CD4-positive, alpha-beta T cell treated with Interleukin-1 beta for 1 hour (primary cell): Measurements from ENCODE around the gene MAPKAP1.

ENCODE experiments used
- DNase-seq, 2 donors: peaks; one replicate each; pipeline ENCODE4 v3.0.0-alpha.2; 2020 to 2022

MAPKAP1 gene

DNA sequence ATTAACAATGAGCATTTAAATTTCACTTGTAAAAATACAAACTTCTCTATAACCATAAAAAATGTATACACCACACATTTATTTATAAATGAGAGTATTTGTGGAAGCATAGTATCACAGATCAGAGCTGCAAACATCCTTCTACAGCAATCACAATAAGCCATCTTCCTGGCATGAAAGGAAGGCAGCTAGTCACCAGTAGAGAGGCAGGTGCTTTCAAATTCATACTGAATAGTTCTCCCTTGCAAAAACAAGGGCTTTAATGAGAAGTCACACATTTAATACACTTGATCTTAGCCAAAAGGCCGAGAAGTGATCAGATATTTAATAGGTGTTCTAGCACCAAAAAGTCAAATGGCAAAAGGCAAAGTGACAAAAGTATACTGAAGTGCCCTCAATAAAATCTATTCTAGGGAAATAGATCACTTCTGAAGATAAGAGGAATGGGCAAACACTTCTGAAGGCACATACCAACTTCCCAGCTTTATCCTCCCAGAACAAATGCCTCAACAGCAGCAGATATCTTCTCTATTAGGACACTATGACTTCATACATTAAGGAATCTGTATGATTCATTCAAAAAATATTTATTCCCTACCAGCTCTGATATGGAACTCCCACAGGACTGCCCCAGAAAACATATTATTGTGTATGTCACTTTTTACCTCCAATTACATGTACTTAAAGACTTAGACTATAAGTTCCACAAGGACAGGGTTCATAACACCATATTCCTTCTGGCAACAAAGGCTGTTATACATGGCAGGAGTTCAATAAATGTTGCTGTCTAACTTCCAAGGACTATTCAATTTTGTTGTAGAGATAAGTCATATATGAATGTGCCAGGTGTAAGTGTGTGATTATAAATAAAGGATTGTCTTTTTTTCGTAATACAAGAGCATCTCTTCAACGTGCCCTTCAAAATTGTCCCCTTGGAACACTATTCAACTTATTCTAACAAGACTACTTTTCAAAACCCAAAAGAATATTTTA lies 31.7 kb downstream of the MAPKAP1 start:
- DNase-seq = no peak

DNA sequence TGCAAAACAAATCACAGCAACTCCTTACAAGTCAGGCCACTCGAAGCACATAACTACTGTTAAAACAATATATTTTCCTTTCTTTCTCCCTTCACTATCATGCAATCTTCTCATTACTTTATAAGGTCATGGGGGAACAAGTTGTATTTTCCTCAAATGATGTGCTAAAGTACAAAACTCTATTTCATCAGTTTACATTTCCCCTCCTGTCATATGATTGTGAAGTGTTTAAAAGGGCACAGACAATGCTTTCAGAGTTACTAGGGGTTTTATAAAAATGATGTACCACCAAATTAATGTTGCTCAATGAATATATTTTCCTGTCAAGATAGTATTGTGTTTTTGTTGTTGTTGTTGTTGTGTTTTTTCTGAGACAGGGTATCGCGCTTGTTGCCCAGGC lies 34.1 kb downstream of the MAPKAP1 start:
- no peak for DNase-seq

DNA sequence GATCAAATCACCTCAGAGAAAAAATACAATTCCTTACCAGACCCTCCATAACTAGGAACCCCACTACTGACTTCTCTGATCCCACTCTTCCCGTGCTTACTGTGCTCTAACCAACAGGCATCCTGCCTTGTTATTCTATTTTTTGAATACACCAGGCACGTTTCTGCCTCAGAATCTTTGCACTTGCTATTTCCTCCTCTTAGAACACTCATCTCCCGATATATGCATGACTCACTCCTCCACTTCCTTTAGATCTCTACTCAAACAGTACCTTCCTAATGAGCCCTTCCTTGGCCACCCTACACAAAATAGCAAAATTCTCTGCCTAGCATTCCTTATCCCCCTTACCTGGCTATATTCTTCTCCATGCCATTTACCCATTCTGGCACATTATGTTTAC lies 43.9 kb downstream of the MAPKAP1 start:
- no peak for DNase-seq

DNA sequence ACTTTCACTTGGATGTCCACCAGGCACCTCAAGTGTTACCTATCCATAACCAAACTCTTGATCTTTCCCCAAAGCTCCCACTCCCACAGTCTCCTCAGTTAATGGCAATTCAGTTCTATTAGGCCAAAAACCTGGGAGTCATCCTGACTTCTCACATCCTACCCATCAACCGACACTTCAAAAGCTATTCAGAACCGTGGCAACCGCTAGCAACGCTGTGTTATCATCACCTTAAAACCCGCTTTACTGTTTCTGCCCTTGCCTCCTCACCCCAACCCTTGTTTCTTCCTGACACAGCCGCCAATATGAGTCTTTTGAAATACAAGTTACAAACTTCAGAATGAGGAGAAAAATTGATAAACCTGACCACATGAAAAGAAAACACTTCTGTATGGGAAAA lies 46.5 kb downstream of the MAPKAP1 start:
- DNase-seq = no peak

DNA sequence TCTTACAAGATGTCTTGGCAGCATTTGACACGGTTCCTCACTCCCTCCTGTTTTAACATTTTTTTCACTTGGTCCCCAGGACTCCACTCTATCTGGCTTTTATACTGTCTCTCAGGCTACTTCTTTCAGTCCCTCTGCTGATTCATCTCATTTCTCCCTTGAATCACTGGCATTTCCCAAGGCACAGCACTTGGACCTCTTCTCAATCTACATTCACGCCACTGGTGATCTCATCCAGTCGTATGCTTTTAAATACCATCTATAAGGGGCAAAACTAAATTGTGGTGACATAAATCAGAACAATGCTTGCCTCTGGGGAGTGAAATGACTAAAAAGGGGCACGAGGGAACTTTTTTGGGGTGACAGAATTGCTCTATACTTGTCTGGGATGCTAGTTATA lies 47.1 kb downstream of the MAPKAP1 start:
- DNase-seq = no peak

DNA sequence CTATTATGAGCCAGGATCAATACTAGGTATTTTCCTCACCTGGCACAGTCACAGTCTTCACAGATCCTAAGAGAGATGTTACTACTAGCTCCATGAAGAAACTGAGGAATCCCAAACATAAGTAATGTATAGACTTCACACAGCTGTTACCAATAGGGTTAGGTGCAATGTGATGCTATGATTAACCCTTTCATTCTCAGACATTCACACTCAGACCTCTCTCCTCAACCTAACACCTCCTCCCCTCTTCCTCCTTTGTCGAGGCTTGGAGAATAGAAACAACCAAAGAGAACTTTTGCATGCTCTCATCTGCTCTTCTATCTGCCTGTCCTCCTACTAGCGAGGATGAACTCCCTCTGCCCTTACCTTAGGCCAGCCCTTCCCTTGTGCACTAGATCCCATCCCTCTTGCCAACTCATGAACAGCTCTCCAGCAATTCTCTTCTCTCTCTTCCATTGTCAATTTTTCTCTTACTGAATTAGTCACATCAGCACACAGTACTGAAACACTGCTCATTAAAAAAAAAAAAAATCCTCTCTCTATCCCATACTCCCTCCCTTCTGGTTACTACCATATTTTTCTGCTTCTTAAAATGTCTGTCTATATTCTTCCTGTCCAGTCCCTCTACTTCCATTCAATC lies 47.7 kb downstream of the MAPKAP1 start:
- no peak for DNase-seq

DNA sequence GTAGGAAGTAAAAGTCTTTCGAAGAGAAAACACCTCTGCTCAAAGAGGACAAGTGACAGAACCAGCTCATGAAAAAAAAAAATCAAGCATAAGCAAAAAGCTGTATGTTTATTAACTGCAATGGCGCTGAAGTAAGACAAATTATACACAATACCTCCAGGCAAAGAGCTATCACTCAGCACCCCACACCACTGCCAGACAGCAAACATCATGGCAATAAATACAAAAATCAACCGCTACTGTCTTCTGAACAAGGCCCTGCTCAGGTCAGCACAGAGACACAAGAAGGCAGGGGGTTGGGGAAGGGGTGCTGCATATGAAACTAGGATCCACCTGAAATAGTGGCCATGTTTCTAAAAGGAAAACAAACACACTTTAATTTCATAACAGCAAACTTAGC lies 50.4 kb downstream of the MAPKAP1 start:
- no peak for DNase-seq

DNA sequence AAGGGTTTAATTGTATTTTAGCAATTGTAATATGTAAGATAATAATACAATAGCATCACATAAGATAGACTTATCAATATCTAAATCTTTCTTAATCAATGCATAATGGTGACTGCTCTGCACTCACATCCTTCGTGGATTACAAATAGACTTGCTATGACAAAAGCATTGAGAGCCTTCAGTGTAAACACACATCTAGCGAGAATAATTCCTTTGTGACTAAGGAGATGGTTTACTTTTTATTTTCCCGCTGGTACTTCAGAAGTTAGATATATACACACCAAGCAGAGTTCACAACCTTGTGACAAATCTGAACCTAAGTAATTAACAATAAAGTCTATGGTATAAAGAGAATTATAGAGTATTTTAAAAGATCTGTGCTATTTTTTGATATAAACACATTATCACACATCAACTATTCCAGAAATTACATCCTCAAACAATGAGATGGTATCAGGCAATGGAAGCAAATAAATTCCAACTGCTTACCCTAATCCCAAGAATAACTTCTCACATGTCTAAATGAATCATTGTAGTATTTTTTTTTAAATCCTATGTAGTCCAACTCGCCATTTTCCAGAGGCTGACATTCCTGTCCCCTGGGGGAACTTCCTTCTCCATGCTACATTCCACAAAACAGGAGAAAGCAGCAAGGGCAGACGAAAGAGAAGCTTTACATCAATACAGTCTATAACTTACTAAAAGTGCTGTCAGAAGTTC lies 51.2 kb downstream of the MAPKAP1 start:
- no peak for DNase-seq

DNA sequence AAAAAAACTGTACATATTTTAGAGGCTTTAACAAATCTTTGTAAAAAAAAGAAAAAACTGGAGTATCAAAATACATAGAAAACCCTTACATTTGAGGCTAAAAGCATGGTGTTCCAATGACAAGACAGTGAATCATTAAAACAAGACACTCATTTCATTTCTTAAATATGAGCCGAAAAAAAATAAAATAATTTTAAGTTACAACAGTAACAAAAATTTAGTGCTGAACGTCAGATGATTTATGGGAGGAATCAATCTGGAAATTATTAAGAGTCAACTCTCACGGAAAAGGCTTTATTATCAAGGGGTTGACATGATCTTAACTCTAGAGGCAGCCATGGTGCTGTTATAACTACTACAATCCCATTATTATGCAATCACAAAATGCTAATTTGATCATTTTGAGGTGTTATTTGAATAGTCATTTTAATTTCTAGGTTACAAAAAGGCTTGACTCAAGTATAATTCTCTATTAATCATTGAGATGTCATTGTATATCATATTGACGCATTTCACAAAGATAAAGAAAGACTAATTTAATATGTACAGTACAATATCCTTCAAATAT lies 51.9 kb downstream of the MAPKAP1 start:
- no peak for DNase-seq

DNA sequence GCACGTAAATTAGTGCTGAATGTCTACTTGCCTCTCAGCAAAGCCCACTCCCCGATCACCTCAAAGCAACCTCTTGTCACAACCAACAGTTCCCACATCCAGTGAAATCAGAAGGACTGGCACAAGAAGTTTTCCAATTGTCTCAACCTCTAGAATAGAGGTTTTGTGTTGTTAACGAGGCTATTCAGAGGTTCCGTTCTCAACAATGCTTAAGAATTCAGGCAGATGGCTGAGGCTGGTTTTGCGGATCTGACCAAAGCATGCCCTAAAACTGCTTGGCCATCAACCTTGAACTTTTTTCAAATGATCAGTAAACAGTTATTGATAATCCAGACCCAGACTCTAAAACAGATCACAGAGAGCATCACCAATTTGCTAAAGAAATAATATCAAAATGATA lies 52.9 kb downstream of the MAPKAP1 start:
- DNase-seq = no peak

DNA sequence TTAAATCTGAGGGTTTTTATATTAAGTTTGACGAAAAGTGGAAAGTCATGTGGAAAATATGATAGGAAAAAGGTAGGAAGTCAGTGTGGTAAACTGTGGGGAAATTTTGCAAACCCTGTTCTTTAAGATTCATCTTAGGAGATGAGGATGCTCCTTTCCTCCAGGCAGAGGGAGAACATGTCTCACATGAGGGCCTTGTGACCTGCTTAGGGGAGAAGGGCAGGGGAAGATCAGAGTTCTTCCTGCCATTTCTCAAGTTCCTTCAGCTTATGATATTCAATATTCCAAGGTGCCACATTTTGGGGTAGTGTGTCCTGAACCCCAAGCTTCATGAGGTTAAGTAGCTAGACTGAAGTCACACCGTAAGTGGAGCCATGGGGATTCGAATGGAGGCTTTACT lies 53.7 kb downstream of the MAPKAP1 start:
- DNase-seq = no peak

DNA sequence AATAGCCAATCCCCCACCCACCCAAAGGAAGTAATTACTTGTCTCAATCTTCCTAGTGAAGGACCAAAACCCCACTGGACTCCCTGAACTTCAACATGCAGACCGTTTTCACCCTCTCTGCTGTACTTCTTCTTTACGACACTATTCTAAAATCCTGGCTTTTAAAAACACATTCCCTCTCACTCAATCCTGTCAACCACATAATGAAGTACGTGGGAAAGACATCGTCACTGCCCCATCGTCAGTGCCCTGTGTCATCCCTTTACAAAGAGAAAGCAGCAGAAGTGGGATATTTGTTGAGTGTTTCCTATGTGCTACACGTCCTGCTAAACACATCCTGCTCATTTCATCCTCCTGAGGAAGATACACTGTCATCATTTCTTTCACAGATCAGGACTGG lies 54.2 kb downstream of the MAPKAP1 start:
- DNase-seq = no peak

DNA sequence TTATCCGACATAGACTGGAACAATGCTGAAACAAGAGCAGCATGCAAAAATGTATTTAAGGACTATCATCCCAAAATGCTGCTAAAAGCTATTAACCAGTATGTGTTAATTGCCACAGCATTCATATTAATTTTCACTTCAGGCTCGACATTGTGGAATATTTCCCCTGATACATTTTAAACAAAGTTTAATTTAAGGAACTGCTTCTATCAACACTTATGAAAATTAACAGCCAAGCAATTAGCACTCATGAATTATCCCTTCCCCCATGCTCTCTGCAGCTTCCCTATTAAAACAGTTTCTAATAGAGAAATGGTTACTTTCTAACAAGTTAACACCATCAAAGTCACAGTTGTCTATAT lies 54.8 kb downstream of the MAPKAP1 start:
- DNase-seq = no peak

DNA sequence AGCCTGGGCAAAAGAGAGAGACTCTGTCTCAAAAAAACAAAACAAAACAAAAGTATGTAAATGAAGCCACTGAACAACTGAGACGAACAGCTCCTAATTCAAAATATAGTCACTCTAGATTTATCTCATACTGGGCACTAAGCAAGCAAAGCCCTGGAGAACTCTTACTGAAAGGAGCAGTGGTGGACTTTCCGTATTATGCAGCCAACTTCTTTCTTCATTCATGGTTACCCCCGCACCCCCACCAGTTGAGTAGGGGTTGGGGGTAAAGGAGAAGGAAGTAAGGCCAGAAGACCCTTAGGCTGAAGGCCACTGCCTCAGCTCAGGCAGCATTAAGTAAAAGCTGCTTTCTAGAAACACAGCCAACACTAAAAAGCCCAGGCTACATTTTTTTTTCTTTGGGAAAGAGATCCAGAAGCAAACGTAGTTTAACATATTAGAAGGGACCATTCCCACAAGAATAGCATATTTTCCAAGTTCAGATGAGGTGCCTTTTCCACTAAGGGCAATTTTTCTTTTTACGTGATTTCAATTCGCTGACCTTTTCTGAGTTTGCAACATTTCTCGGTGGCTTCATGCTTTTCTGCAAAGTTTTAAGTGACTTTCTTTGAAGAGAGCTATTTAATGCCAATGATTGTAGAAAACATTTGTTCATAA lies 55.3 kb downstream of the MAPKAP1 start:
- no peak for DNase-seq

DNA sequence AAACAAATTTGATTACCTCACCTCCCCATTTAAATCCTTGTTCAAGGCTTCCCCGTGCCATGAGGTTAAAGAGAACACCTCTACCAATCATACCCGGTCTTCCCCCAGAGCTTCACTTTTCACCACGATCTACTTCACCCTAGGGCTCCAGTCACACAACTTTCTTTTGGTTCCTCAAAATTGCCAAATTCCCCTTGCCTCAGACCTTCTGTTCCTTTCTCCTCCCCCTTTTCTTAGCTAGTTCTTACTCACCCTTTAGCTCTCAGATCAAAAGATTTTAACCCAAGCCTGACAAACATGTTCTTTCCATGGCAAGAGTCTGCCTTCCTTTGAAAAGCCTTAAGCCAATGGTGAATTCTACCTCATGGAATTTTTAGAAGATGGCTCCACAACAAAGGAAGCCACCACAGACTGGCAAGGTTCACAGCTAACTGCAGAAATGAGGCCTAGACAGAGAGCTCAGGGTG lies 56.7 kb downstream of the MAPKAP1 start:
- peak; percentile 17 to 57 for DNase-seq

DNA sequence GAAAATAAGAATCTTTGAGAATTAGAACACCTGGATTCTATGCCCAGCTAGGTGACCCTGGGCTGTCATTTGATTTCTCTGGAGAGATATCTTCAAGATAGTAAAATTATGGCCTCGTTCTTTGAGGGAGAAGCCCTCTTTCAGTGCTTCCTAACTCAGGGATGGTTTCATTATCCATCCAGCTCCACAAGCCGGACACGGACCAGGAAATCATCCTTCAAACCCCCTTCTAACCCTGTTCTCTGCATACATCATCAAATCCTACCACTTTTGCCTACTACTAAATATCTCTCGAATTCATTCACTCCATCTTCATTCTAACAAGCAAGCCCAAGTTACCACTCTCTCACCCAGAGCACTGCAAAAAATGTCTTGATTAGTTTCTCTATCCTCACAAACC lies 57.2 kb downstream of the MAPKAP1 start:
- no peak for DNase-seq

DNA sequence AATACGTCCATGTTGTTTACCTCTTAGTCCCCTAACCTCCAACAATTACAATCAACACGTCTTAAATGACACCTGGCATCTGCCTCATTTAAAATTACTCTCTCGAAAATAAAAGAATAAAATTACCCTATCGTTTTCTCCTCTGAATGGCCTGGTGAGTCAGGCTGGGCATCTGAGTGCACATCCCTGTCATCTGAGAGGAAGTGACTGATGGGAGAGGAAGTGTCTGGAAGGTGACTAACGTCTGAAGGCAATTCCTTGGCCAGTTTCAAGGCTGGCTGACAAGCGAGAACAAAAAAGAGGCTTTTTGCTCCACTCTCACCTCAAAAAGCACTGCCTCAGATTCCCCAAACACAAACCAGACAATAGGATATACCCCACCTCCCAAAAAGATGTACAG lies 57.7 kb downstream of the MAPKAP1 start:
- DNase-seq = peak; percentile 13 to 71

DNA sequence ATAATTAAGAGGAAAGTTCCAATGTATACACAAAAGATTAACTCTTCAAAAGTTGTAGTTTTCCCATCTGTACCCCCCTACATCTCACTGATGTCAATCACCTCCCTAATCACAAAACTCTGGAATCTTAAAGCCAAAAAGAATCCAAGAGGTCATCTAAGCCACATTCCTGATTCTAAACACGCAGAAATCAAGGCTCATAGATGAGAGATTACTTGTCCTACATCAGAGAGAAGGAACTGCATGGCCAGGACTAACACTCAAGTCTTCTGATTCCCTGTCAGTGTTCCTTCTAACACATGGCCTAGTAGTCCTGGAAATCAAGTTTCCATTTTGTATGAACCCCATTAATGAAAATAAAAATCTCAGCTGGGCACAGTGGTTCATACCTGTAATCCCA lies 58.7 kb downstream of the MAPKAP1 start:
- no peak for DNase-seq

DNA sequence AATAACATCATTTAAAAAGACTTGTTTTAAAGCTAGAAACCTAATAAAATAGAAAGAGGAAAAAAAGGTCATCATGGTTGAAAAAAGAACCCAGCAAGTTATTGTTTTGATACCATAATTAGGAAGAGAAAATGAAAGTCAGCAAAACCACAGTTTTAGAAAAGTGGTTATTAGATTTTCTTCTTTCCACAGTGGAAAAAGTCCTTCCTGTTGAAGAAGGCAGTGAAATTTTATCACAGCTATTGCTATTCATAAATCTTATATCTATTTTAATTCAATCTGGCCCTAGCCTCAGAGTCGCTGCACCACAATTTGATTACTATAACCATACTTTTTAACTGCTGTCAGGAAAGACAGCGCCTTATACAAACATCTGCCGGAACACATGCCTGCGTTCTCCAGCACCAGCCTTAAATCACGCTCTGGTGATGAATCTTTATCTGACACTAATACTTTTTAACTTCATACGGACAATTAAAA lies 60.3 kb downstream of the MAPKAP1 start:
- no peak for DNase-seq

DNA sequence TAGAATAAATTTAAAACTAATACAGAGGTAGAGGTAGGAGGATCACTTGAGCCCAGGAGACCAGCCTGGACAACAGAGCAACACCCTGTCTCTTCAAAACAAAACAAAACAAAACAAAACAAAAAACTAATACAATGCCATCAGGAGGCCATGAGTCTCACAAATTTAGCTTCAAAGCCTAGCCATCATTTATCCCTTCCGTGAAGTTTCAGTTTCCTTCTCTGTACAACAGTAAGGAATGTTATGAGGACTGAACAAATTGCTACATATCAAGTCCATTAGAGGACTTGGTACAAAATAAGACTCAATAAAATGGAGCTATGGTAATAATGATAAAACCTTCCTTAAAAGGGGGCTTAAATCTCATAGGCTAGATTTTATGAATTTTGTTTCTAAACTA lies 60.8 kb downstream of the MAPKAP1 start:
- no peak for DNase-seq

DNA sequence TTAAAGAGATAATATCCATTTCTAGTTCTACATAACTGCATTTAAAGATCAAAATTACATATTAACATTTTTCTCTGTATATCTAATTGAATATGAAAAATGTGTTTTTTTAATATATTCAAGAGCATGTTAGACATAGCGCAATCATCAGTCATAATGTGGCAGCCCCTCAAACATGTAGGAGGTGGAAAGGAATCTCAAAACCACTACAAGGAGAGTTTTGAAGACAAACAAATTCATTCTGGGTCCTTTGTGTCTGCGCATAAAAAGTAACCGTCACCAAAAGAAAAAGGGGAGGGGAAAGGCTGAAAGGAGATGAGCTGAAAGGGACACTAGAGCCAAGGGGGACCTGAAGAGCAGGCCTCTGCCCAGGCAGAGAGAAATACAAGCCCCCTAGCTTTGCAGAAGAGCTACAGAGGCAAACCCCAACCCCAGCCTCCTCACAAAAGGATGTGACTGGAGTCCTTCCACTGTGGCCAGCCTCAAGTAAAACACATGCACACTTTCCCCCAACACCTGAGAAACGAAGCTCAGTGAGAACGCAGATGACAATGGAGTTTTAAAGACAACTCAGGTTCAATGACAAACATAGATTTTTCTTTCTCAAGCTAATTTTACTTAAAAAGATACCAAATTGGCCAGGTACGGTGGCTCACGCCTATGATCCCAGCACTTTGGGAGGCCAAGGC lies 62.0 kb downstream of the MAPKAP1 start:
- DNase-seq = no peak

DNA sequence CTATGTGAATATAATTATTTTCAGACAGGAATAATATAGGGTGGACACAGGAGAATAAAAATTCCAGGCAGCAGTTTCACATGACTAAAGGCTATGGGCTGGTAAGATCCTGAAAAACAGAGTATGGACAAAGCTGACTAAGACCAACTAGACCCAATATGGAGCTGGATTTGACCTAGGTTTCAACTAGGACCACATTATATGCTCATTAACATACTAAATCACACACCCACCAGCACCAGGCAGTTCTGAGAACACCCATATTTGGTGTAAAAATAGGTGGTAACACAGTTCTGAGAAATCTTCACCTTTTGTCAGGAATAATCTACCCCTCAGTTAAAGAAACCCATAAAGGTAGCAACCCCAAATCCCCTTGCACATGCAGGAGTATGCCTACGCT lies 64.7 kb downstream of the MAPKAP1 start:
- DNase-seq = no peak
